DOHH2 (cell line): Measurements from ENCODE around the gene MACROD2.

ENCODE experiments used
- H3F3A ChIP-seq: fragments of 200-600 bp; sonication (generic), shearing (Covaris generic); 2 replicates; pipeline ENCODE4 v1.6.0; 2016; ENCODE audit warnings: antibody characterized with exemption, mild to moderate bottlenecking; ENCODE audit not compliant: control insufficient read depth, insufficient read depth
- H3K27ac ChIP-seq: fragments of 200-600 bp; sonication (generic); 2 replicates; pipeline ENCODE4 v1.5.1; 2014; ENCODE audit warnings: low read depth, mild to moderate bottlenecking, low read length, moderate library complexity
- H3K27me3 ChIP-seq: fragments of 200-600 bp; sonication (generic); 2 replicates; pipeline ENCODE4 v1.6.1; 2014; ENCODE audit warnings: mild to moderate bottlenecking, low read length, mixed read lengths; ENCODE audit not compliant: control insufficient read depth
- H3K36me3 ChIP-seq: fragments of 200-600 bp; sonication (generic); 2 replicates; pipeline ENCODE4 v1.6.1; 2014; ENCODE audit warnings: mild to moderate bottlenecking, low read length, moderate library complexity, mixed read lengths; ENCODE audit not compliant: control insufficient read depth
- H3K4me1 ChIP-seq: fragments of 200-600 bp; sonication (generic); 2 replicates; pipeline ENCODE4 v1.6.1; 2014; ENCODE audit warnings: mild to moderate bottlenecking, low read length, mixed read lengths; ENCODE audit not compliant: control insufficient read depth
- H3K4me2 ChIP-seq: fragments of 200-600 bp; sonication (generic); 2 replicates; pipeline ENCODE4 v1.6.0; 2014; ENCODE audit warnings: mild to moderate bottlenecking, low read length, moderate library complexity
- H3K4me3 ChIP-seq: fragments of 200-600 bp; sonication (generic); 2 replicates; pipeline ENCODE4 v1.5.1; 2014; ENCODE audit warnings: mild to moderate bottlenecking, low read length, mixed read lengths
- H3K79me2 ChIP-seq: fragments of 200-600 bp; sonication (generic); 2 replicates; pipeline ENCODE4 v1.6.1; 2014; ENCODE audit warnings: mild to moderate bottlenecking, low read length, mixed read lengths; ENCODE audit not compliant: control insufficient read depth
- H3K9me2 ChIP-seq: fragments of 200-600 bp; sonication (generic); replicated peaks from 2 replicates; pipeline ENCODE4 v1.6.1; 2014; ENCODE audit warnings: mild to moderate bottlenecking, low read length, mixed read lengths; ENCODE audit not compliant: control insufficient read depth
- H3K9me3 ChIP-seq: fragments of 200-600 bp; sonication (generic); 2 replicates; pipeline ENCODE4 v1.6.1; 2014; ENCODE audit warnings: antibody characterized with exemption, low read length, mixed read lengths; ENCODE audit not compliant: control insufficient read depth, insufficient read depth
- H4K20me1 ChIP-seq: fragments of 200-600 bp; sonication (generic); 2 replicates; pipeline ENCODE4 v1.6.0; 2014; ENCODE audit warnings: low read depth, mild to moderate bottlenecking, antibody characterized with exemption, low read length, moderate library complexity; ENCODE audit not compliant: control insufficient read depth, insufficient read depth
- EZH2phosphoT487 ChIP-seq: fragments of 200-600 bp; sonication (generic); IDR thresholded peaks from 2 replicates; pipeline ENCODE4 v1.6.1; 2017; ENCODE audit warnings: borderline replicate concordance, mild to moderate bottlenecking, antibody characterized with exemption, low read length, moderate library complexity, mixed read lengths
- TF ChIP-seq, protein P1 (sequence below): fragments of 200-600 bp; sonication (generic); IDR thresholded peaks from one replicate; pipeline ENCODE4 v1.5.1; 2014; ENCODE audit warnings: antibody characterized with exemption, mild to moderate bottlenecking, low read depth, low read length; ENCODE audit not compliant: poor library complexity, severe bottlenecking

Gene MACROD2

DNA sequence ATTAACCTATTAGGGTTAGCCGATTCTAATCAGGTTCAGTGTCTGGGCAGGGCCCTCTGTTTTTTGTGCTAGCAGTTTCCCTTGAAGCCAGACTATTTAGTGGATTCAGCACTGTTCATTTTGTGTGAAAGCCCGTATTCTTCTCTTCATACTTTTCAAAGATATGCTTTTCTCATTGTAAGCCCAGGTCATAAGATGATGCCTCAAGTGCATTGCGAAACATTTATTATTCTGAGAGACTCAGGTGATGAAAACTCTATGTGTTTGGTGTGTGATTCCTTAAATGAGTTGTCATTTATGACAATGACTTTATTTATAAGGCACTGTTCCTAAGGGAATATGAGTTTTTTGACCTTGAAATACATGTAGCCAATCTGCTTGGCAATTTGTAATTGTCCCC, 1193.1 kb downstream of the MACROD2 start:
- Histone ChIP-seq H3F3A (0 out of 2 replicates have a peak, but pooled peaks cover 2% of the 10 kb centered on the region), H3K27ac (peak overlapping the region; percentile 51; the same call in 1 of the 2 replicates), H4K20me1 (no peaks in the 10 kb centered on the region), H3K27me3 (no peaks in the 10 kb centered on the region), H3K79me2 (no peaks in the 10 kb centered on the region), H3K9me2 (no peaks in the 10 kb centered on the region), H3K4me3 (peak overlapping the region; percentile 39; the same call in 1 of the 2 replicates), H3K4me2 (peak overlapping the region; percentile 48; the same call in 1 of the 2 replicates), H3K4me1 (peaks cover 71% of the 10 kb centered on the region), H3K36me3 (peaks cover 8% of the 10 kb centered on the region), H3K9me3 (no peaks in the 10 kb centered on the region)
- no peak for TF ChIP-seq EZH2phosphoT487
- TF ChIP-seq, protein P1, sequence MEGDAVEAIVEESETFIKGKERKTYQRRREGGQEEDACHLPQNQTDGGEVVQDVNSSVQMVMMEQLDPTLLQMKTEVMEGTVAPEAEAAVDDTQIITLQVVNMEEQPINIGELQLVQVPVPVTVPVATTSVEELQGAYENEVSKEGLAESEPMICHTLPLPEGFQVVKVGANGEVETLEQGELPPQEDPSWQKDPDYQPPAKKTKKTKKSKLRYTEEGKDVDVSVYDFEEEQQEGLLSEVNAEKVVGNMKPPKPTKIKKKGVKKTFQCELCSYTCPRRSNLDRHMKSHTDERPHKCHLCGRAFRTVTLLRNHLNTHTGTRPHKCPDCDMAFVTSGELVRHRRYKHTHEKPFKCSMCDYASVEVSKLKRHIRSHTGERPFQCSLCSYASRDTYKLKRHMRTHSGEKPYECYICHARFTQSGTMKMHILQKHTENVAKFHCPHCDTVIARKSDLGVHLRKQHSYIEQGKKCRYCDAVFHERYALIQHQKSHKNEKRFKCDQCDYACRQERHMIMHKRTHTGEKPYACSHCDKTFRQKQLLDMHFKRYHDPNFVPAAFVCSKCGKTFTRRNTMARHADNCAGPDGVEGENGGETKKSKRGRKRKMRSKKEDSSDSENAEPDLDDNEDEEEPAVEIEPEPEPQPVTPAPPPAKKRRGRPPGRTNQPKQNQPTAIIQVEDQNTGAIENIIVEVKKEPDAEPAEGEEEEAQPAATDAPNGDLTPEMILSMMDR, result no peak

DNA sequence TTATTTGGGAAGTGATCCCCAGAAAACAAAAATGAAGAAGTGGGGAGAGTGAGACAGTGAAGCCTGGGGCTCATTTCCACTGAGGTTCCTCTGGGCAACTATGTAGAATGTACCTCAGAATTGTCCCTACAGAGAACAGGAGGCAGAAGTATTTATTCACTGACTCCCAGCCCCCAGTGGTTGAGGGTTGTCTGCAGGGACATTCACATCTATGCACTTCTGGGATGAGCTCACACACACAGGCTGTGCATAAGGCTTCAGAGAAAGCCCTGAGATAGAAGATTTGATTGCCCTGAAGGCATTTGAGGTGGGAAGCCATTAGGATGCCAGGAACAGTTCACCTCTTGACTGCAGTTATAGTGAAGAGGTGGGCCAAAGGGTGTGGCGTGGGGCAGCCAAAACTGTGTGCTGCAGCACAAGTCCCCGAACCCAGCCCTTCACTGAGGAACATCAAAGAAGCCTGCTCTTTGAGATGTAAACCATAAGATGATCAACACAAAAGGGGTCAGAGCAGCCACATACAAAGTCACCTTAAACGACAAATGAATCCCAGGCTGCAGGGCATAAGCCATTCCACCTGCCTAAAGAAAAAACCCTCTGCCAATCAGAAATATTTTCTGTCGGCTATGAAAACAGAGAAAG, 1195.9 kb downstream of the MACROD2 start:
- Histone ChIP-seq H3K79me2 (no peaks in the 10 kb centered on the region), H3K4me1 (peaks cover 93% of the 10 kb centered on the region), H3K9me2 (no peaks in the 10 kb centered on the region), H3F3A (peaks cover 6% of the 10 kb centered on the region), H4K20me1 (no peaks in the 10 kb centered on the region), H3K4me3 (no peak overlapping the region), H3K9me3 (no peaks in the 10 kb centered on the region), H3K4me2 (no peak overlapping the region), H3K27me3 (no peaks in the 10 kb centered on the region), H3K36me3 (peaks cover 2% of the 10 kb centered on the region), H3K27ac (no peak overlapping the region)
- TF ChIP-seq EZH2phosphoT487, result no peak
- TF ChIP-seq, protein P1, result no peak

DNA sequence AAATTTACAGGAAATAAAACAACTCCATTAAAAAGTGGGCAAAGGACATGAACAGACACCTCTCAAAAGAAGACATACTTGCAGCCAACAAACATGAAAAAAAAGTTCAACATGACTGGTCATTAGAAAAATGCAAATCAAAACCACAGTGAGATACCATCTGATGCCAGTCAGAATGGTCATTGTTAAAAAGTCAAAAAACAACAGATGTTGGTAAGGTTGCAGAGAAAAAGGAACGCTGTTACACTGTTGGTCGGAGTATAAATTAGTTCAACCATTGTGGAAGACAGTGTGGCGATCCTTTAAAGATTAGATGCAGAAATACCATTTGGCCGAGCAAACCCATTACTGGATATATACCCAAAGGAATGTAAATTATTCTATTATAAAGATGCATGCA, 1200.1 kb downstream of the MACROD2 start:
- H3K4me2 ChIP-seq, result peak overlapping the region; percentile 57

More for the DNA sequence above, 1200.1 kb downstream of the MACROD2 start:
- H3K4me1 ChIP-seq, result peaks cover 92% of the 10 kb centered on the region
- no peaks in the 10 kb centered on the region for H3K27me3 ChIP-seq
- no peaks in the 10 kb centered on the region for H3K9me3 ChIP-seq
- H3K36me3 ChIP-seq, result no peaks in the 10 kb centered on the region
- peaks cover 19% of the 10 kb centered on the region for H3F3A ChIP-seq
- TF ChIP-seq EZH2phosphoT487, result no peak
- TF ChIP-seq, protein P1, result no peak
- H3K9me2 ChIP-seq, result no peaks in the 10 kb centered on the region
- peak overlapping the region; percentile 96 for H3K27ac ChIP-seq
- no peaks in the 10 kb centered on the region for H3K79me2 ChIP-seq
- no peaks in the 10 kb centered on the region for H4K20me1 ChIP-seq
- peak overlapping the region; percentile 43 for H3K4me3 ChIP-seq
